Measurements from ENCODE around the gene PRKCH. TPM values are rescaled to one million over a fixed set of nuclear protein-coding genes. Genes with fewer than 3 reads are reported as not detected.

The PRKCH gene
- total and polyA plus RNA-seq, 10 of the 15 experiments (the other 5 are each of a cell fraction or from before 2014, with no cell fraction given) = 10.7 to 140 (median 33.2) TPM

- TF ChIP-seq BCLAF1 (IDR thresholded peaks at IDR 0.05) = no peak
- no peak for TF ChIP-seq CEBPZ (IDR thresholded peaks at IDR 0.05; ENCODE audit: low read depth, low read length)
- peak; percentile 99 for TF ChIP-seq MEF2B (IDR thresholded peaks at IDR 0.05; ENCODE audit: partially characterized antibody, poor library complexity, severe bottlenecking)
- TF ChIP-seq ZBTB40 (IDR thresholded peaks at IDR 0.05; ENCODE audit: borderline replicate concordance) = no peak
- TF ChIP-seq ELK1 (IDR thresholded peaks at IDR 0.05; ENCODE audit: low read depth, low read length) = no peak
- TF ChIP-seq HDAC2 (IDR thresholded peaks at IDR 0.05) = no peak
- no peak for TF ChIP-seq HSF1 (IDR thresholded peaks at IDR 0.05; ENCODE audit: low read depth, low read length)
- TF ChIP-seq CBFB (IDR thresholded peaks at IDR 0.05; ENCODE audit: low read depth) = no peak; the same call in 1 of the 2 replicates
- no peak for TF ChIP-seq FOXK2 (IDR thresholded peaks at IDR 0.05)
- peak; percentile 90 to 93 for TF ChIP-seq EP300 (IDR thresholded peaks at IDR 0.05; ENCODE audit: borderline replicate concordance in 1 of 2, control insufficient read depth in 1 of 2, low read depth in 2 of 2, low read length in 2 of 2)
- no peak for TF ChIP-seq SUZ12 (IDR thresholded peaks at IDR 0.05; ENCODE audit: unreplicated experiment)
- no peak for TF ChIP-seq USF2 (IDR thresholded peaks at IDR 0.05; ENCODE audit: borderline replicate concordance, low read depth, low read length)
These were observed 67.0 kb downstream of the PRKCH start (continued) for GRCh38 chr14:61388173-61388975.

Measured in GM12878 (cell line).